GM19463 (cell line): ENCODE data around the gene ARFIP1.
"Not testable (repeated sequence)": the region's sequence is repeated elsewhere in the genome, so short reads cannot be mapped to it uniquely, and the experiment has no call there.

Experiments
- ATAC-seq: cut with Tn5 transposase; IDR thresholded peaks from one replicate; pipeline ENCODE4 v1.9.1; 2021; ENCODE audit warnings: mild to moderate bottlenecking, moderate library complexity; ENCODE audit not compliant: unreplicated experiment

The ARFIP1 gene

DNA sequence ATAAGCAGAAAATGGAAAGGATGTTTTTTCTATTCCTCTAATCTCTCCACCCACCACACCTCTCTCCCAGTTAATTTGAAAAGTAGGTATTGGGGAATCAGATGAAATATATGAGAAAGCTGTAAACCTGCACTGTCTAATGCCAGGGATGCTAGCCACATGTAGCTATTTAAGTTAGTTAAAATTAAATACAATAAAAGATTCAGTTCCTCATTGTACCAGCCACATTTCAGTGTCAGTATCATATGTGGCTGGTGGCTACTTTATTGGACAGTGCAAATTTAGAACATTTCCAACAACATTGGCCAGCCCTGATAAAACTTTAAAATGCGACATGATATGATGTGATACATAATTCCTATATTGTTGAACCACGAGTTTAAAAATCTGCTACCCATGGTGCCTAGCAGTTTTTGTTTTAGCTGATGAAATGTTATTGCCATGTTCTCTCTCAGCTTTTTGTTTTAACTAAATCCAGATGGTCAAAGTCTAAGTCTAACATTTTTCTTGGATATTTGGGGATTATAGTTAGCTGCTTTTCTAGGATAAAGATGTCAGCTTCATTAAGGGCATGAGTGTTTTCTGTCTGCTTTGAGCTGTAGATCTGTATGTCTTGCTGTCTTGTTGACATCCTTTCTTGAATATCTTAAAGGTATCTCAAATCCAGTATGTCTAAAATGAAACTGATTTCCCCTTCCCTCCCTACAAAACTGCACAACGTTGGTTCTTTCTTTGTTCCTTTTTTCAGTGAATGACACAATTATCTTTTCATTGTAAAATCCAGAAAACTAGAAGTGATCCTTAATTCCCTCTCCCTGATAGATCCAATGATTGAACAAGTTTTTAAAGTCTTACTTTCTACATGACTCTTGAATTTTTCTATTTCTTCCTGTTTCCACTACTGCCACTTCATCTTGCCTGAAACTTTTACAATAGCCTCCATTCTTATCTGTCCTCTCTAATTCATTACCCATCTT lies 6.2 kb downstream of the ARFIP1 start:
- ATAC-seq, result no peak

DNA sequence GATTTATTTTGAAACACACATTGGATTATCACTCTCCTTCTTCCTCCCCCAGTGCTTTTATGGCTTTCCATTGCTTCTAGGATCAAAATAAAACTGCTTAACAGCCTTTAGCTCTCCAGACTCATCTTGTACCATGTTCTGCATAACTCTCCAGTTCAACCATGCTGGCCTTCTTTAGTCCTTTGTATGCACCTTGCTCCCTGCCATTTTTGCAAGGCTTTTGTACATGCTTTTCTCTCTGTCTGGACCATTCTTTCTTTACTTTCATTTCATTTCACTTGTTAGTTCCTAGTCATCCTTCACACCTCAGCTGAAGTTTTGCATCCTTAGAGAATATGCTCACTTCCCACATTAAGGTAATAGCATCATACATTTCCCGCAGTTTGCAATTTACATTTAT lies 6.9 kb downstream of the ARFIP1 start:
- no peak for ATAC-seq

DNA sequence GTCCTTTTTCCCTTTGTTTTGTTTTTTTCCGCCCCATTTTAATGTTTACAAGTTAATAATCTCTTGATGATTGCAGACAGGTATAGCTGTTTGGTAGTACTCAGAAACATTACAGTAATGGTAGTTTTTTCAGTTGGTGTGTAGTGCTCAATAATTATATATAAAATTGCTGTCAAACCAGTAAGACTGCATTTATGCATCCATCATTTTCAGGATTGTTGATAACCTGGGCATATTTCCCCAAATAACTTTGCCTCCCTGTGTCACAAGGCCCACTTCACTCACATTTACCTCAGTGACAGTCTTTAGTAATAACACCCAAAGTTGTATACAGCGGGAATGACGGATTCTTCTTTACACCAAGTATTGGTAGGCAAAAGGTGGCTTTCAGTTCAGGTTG lies 16.1 kb downstream of the ARFIP1 start:
- no peak for ATAC-seq

DNA sequence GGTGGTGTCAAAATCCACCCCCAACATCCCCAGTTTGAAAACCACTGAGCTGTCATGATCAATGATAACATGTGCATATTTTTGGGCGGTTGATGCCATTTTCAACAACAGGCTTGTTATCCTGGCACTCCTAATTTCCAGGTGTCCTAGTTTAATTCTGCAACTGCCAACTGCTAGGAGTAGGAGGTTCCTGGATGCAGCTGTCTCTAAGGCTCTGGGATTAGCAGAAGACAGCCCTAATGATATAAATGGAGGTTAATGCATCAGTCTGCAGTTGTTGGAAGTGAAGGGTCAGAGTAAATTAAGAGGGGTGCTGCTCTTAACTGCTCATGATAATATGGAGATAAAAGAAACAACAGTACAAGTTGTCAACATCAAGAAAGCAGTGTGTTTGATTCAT lies 23.8 kb downstream of the ARFIP1 start:
- no peak for ATAC-seq

DNA sequence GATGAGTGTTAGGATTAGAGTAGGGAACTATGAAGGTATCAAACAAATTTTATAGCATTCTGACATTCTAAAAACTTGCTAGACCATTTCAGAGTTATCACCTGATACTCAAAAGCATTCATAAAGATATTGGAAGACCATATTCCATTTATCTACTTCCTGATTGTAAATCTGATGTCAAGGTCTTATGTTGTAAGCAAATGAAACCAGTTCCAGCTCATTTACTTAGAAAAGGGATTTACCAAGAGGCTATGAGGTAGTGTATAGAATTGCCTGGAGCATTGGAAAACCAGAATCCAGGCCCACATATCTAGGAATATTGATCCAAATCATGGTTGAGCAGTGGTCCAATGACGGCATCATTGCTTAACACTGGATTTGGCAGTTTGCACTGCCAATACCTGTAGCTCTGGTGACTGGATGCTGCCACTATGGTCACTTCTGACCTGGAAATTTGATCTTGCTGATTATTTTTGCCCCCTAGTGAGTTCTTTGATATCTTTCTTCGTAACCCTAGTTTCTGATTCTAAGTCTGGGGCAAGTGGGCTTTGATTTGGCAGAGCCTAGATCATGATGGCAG lies 25.4 kb downstream of the ARFIP1 start:
- no peak for ATAC-seq

DNA sequence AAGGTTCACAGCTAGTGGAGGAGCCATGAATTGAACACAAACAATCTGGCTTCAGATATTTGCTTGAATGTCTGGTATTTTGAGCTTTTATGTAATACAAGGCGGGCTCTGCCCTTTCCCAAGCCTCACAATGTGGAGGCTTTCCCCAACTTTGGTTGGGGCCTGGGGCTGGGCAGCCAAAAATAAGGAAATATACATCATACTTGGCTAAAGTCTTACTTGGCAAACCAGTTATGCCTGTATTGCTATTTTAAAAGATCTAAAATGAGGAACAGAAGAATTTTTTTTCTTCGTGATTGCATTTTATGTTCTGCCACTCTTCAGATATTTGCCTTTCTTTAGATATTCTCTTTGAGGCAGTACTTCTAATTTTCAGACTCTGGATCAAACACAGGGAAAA lies 26.1 kb downstream of the ARFIP1 start:
- no peak for ATAC-seq

DNA sequence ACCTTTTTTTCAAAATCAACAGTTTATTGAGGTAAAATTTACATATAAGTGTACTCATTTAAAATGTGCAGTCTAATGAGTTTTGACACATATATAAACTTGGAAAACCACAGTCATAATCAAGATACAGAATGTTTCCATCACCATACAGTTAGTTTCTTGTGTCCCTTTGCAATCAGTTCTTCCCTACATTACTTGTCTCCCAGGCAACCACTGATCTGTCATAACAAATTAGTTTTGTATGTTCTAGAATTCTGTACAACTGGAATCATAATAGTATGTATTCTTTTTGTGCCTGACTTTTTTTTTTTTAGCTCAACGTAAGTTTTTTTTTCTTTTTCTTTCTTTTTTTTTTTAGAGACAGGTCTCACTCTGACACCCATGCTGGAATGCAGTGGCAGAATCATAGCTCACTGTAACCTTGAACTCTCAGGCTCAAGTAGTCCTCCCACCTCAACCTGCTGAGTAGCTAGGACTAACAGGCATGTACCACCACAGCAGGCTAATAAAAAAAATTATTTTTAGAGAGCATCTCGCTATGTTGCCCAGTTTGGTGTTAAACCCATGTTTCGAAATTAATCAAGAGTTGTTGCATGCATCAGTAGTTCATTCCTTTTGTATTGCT lies 26.9 kb downstream of the ARFIP1 start:
- no peak for ATAC-seq

DNA sequence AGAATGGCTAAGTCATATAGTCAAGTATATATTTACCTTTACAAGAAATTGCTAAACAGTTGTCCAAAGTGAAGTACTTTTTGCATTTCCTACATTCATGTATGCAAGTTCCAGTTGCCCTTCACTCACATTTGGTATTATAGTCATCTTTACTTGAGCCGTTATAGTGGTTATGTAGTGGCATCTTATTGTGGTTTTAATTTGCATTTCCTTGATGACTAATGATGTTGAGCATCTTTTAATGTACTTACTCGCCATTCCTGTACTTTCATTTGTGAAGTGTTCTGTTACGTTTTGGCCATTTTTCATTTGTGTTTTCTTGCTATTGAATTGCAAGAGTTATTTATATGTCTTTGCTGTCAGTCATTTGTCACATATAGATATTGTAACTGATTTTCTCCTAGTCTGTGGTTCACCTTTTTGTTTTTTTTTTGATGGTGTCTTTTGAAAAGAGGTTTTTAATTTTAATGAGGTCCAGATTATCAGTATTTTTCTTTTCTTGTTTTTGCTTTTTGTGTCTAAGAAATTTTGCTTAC lies 27.6 kb downstream of the ARFIP1 start:
- ATAC-seq, result no peak

DNA sequence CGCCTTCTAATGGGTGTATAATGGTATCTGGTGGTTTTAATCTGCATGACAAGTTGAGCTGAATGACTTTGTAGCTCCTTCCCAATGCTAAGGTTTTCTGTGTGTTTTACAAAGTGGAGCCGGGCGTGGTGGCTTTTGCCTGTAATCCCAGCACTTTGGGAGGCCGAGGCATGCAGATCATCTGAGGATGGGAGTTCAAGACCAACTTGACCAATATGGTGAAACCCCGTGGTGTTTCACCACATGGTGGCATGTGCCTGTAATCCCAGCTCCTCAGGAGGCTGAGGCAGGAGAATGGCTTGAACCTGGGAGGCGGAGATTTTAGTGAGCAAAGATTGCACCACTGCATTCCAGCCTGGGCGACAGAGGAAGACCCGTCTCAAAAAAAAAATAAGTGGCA lies 28.9 kb downstream of the ARFIP1 start:
- ATAC-seq, result no peak

DNA sequence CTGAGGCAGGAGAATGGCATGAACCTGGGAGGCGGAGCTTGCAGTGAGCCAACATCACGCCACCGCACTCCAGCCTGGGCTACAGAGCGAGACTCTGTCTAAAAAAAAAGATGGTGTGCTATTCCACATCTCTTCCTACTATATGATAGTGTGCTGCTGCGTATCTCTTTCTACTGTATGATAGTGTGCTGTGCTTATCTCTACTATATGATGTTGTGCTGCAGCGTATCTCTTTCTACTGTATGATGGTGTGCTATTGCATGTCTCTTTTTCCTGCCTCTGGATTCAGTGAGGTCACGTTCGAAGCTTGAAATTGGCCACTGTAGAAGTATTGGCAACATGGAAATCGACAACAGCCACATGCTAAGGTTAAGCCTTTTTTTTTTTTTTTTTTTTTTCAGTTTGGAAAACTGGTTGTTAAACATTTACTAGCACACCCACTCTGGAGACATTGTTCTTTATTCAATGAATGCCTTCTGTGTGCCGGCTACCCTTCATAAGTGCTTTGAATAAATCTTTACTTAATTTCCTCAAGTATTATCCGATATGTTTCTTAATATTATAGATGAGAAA lies 31.0 kb downstream of the ARFIP1 start:
- no peak for ATAC-seq

DNA sequence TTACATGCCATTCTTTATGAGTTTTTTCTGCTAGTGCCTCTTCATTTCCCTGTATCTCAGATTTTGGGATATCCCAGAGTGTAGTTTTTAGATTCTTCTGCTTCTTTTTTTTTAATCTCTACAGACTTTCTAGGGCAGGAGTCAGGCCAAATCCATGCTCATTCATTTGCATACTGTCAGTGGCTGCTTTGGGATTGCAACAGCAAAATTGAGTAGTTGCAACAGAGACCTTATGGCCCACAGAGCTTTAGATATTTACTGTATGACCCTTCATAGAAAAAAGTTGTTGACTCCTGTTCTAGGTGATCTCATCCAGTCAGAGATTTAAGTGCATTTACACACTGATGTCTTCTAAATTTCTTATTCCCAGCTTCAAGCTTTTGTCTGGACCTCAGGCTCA lies 35.3 kb downstream of the ARFIP1 start:
- ATAC-seq, result no peak

DNA sequence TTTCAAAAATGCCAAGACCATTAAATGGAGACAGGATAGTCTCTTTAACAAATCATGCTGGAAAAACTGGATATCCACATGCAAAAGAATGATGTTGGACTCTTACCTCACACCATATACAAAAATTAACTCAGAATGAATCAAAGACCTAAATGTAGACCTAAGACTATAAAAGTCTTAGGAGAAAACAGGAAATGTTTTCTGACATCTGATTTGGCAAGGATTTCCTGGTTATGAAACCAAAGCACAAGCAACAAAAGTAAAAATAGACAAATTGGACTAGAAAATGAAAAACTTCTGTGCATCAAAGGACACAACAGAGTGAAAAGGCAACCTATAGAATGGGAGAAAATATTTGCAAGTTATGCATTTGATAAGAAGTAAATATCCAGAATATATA lies 37.6 kb downstream of the ARFIP1 start:
- no peak for ATAC-seq

DNA sequence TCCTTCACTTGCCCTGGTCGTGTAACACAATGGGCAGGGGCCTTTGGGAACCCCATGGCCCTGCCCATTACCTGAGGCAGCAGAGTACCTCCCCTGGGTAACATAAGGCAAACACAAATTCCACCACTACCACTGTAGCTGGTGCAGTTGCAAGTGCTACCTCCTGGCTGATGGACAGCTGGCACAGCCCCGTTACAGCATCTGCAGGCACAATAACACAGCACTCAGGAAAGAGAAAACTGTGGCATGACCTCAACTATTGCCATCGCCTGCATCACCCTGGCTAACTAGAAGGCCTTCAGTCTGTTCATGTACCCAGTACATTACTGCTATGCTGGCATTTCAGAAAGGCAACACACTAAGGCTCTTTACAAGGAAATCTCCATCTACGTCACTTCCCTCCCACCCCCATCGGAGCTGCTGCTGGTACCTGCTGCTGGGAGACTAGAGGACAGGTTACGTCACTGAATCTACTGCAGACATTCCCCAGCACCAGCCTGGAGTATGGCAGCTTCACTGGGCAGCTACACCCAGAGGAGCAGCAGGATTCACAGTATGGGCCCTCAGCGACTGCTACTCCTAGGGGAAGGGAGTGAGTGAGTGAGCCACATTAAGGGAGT lies 39.4 kb downstream of the ARFIP1 start:
- ATAC-seq, result no peak

DNA sequence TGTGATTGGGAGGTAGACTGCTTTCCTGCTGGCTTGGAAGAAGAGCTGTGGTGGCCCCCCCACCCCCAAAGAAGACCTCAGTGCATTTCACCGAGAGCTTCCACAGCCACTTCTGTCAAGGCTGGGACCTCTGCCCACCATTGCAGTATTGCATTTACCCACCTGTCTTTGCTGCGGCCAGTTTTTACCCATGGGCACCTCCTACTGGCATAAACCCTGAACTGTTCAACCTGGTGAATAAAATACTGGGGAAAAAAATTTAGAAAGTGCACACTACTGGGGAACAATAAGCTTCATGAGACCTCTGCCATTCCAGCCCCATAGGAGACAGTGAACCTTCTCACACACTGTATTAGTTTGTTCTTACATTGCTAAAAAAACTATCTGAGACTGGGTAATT lies 40.3 kb downstream of the ARFIP1 start:
- no peak for ATAC-seq

DNA sequence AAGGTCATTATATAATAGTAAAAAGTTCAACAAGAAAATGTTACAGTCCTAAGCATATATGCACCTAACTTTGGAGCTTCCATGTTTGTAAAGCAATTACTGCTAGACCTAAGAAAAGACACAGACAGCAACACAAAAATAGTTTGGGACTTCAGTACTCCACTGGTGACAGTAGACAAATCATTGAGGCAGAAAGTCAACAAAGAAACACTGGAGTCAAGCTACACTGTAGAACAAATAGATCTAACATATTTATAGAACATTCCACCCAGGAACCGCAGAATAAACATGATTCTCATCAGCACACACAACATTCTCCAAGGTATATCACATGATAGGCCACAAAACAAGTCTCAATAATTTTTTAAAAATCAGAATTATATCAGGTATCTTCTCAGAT lies 42.6 kb downstream of the ARFIP1 start:
- no peak for ATAC-seq

DNA sequence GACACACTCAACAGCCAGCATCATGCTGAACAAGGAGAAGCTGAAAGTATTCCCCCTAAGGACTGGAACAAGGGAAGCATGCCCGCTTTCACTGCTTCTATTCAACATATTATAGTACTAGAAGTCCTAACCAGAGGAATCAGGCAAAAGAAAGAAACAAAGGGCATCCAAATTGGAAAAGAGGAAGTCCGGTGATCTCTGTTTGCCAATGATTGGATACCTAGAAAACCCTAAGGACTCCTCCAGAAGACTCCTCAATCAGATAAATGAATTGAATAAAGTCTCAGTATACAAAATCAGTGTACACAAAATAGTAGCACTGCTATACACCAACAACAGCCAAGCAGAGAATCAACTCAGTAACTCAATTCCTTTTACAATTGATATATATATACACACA lies 44.8 kb downstream of the ARFIP1 start:
- ATAC-seq, result no peak

DNA sequence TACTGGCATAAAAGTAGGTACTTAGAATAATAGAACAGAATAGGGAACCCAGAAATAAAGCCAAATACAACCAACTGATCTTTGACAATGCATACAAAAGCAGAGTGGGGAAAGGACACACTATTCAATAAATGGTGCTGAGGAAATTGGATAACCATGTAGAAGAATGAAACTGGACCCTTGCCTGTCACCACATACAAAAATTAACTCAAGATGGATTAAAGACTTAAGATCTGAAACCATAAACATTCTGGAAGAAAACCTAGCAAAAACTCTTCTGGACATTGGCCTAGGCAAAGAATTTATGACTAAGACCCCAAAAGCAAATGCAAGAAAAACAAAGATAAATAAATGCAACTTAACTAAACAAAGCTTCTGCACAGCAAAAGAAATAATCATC lies 45.6 kb downstream of the ARFIP1 start:
- no peak for ATAC-seq

DNA sequence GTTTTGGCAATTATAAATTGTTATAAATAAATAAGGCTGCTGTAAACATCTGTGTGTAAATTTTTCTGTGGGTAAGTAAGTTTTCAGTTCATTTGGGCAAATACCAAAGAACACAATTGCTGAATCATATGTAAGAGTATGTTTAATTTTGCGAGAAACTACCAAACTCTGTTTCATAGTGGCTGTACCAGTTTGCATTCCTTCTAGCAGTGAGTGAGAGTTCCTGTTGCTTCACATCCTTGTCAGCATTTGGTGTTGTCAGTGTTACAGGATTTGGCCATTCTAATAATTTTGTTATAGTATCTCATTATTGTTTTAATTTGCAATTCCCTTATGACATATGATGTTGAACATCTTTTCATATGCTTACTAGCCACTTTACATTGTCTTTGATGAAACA lies 48.4 kb downstream of the ARFIP1 start:
- no peak for ATAC-seq

DNA sequence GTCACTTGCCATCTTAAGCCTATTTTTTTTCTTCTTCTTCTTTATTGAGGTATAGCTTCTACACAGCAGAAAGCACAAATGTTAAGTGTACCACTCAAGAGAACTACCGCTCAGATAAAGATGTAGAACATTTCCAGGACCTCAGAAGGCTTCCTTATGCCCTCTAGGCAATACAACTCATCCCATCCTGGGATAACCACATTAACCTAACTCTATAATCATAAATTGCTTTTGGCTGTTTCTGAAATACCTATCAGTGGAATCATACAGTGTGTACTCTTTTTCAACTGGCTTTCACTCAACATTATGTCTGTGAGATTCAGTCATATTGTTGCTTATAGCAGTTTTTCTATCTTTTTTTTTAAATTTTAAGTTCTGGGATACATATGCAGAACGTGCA lies 51.7 kb downstream of the ARFIP1 start:
- ATAC-seq, result no peak

DNA sequence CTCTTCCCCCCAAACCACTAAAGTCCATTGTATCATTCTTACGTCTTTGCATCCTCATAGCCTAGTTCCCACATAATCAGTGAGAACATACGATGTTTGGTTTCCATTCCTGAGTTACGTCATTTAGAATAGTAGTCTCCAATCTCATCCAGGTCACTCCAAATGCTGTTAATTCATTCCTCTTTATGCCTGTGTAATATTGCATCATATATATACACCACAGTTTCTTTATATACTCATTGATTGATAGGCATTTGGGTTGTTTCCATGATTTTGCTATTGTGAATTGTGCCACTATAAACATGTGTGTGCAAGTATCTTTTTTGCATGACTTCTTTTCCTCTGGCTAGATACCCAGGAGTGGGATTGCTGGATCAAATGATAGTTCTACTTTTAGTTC lies 57.2 kb downstream of the ARFIP1 start:
- no peak for ATAC-seq

DNA sequence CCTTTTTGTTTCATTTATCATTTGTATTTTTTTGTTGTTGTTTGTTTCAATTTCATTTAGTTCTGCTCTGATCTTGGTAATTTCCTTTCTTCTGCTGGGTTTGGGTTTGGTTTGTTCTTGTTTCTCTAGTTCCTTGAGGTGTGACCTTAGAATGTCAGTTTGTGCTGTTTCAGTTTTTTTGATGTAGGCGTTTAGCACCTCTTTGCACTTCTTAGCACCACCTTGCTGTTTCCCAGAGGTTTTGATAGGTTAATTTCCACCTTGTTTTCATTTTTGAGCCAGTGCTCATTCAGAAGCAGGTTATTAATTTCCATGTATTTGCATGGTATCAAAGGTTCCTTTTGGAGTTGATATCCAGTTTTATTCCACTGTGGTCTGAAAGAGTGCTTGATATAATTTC lies 60.0 kb downstream of the ARFIP1 start:
- not testable (repeated sequence) for ATAC-seq
